DMS114 treated with DMSO at 0.1 percent for 48 hours (cell line): ENCODE data around the gene FRAT1.

Experiments used
- DNase-seq: peaks from one replicate; lab custom pipeline; 2025; ENCODE audit not compliant: unreplicated experiment; lab: John Stamatoyannopoulos, UW

The FRAT1 gene

DNA sequence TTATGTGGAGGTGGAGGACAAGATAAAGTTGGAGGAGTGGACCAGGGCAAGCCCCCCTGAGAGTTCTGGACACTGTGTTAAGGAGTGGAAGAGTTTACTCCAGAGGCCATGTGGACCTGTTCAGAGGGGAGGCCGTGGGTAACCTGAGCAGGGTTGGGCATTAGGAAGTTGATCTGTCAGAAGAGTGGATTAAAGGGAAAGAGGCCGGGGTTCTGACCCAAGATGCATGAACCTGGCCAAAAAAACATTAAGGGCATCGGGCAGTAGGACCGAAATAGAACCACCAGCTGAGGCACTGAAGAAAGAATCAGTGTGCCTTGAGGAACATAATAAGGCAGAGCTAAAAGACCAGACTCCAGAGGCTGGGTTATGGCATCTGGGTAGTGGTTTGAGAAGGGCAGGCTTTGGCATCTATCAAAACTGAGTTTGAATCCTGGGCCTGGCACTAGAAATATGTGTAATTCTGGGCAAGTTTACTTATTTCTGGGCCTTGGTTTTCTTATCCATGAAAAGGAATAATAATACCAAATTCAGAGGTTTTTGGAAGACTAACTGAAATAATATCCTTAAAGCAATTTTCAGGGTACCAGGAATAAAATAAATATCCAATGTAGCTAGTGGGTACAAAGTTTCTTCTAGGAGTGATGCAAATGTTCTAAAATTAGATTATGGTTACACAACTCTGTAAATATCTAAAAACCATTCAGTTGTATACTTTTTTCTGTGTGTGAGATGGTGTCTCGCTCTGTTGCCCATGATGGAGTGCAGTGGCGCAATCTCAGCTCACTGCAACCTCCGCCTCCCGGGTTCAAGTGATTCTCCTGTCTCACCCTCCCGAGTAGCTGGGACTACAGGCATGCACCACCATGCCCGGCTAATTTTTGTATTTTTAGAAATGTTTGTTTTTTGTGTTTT is 10.9 kb upstream of the FRAT1 start:
- DNase-seq: no peak

DNA sequence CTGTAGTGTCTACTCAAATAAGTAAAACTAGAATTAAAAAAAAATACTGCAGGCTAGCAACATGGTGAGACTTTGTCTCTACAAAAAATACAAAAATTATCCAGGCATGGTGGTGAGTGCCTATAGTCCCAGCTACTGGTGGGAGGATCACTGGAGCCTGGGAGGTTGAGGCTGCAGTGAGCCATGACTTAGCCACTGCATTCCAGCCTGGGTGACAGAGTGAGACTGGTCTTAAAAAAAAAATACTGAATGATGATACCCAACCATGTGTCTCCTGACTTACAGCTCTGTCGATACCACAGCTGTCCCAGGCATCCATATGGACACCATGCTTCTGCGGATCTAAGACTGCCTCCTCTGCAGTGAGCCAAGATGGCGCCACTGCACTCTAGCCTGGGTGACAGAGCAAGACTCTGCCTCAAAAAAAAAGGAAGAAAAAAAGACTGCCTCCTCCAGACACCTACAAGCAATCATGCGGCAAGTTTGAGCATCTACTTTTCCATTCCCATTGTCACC is 7.9 kb upstream of the FRAT1 start:
- no peak for DNase-seq

- DNase-seq: no peak
These were observed 6.2 kb upstream of the FRAT1 start for GRCh38 chr10:97312897-97313296.

GRCh38 chr10:97314671-97315070 is 4.4 kb upstream of the FRAT1 start:
- DNase-seq: no peak

DNA sequence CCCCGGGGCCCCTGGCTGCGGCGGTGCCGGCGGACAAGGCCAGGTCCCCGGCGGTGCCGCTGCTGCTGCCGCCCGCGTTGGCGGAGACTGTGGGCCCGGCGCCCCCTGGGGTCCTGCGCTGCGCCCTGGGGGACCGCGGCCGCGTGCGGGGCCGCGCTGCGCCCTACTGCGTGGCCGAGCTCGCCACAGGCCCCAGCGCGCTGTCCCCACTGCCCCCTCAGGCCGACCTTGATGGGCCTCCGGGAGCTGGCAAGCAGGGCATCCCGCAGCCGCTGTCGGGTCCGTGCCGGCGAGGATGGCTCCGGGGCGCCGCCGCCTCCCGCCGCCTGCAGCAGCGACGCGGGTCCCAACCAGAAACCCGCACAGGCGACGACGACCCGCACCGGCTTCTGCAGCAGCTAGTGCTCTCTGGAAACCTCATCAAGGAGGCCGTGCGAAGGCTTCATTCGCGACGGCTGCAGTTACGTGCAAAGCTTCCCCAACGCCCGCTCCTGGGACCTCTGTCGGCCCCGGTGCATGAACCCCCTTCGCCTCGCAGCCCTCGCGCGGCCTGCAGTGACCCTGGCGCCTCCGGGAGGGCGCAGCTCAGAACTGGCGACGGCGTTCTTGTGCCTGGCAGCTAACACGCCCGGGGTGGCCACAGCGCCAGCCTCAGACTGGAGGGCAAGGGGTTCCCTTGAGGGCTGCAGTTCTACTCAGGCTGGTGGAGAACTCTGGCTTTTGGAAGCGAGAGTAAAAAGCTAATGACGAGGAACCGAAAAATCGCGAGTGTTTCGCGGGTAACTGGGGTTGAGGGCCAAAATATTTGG is 804 bp downstream of the FRAT1 start:
- DNase-seq: no peak

DNA sequence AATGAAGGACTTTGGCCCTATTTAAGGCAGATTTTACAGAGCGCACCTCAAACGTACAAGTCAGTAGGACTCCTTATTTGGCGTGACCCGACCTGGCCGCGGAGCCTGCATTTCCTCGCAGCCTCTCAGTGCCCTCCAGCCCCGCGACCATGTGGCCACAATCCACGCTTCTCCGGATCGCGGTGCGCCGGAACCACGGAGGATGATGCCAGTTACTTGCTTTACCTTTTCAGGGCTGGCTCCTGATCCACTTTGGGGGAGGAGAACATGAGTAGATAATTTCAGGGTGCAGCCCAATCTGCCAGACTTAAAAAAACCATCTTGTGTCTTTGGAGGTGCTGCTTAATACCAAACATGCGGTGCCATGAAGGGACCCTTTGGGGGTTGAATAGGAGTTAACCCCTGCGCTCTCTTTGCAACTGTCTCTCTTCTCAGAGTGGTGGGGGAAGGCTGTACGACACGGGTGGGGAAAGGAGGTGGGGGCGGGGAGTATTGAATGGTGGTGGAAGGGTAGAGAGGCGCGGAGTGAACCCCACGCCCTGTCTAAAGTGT is 1.5 kb downstream of the FRAT1 start:
- no peak for DNase-seq

GRCh38 chr10:97321032-97321803 is 2.1 kb downstream of the FRAT1 start:
- no peak for DNase-seq

DNA sequence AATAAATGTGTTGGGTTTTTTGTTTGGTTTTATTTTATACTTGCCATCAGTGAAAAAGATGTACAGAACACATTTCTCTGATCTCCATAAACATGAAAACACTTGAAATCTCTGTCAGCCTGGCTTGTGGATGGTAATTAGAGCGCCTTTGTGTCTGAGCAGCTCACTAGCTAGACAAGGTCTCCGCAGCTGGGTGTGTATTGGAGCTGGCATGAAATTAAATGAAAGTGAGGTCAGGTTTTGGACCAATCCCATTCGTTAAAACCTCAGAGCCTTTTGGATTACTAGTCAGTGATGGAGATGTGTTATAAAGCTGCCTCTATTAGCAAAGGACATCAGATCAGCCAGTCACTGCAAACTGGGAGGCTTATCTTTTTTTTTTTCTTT is 2.7 kb downstream of the FRAT1 start:
- DNase-seq: no peak

DNA sequence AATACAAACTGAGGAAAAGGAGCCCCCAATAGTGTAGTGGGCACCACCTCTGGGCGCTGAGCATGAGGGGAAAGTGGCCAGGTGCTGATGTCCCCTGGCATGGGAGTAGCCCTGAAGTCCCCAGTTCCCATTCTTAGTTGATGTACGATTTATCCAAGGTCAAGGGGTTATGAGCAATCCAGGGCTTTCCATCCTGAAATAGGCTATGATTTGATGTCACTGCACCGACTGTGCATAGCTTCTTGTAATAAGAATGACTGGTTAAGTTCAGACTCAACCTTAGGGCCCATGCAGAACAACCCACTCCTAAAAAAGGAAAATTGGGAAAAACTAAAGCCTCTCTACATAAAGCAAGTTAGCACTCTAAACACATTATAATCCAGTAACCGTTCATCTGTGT is 4.4 kb downstream of the FRAT1 start:
- DNase-seq: no peak

DNA sequence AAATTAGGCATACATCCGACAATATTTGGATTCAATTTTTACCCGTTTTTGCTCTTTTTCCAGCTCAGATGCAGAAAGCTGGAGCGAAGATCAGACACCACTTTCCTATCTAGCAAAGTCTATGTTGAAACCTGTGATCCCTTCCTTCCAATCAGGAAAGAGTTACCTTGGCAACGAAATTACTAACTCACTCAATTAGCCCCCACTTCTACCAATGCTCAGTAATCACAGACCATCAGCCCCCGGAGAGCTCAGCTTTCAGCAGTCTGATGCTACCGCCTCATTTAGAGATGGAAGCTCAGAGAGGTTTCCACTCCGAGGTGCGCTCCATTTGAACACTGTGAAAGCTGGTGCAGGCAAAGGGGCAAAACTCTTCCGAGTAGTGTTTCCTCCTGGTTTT is 6.7 kb downstream of the FRAT1 start:
- DNase-seq: no peak

DNA sequence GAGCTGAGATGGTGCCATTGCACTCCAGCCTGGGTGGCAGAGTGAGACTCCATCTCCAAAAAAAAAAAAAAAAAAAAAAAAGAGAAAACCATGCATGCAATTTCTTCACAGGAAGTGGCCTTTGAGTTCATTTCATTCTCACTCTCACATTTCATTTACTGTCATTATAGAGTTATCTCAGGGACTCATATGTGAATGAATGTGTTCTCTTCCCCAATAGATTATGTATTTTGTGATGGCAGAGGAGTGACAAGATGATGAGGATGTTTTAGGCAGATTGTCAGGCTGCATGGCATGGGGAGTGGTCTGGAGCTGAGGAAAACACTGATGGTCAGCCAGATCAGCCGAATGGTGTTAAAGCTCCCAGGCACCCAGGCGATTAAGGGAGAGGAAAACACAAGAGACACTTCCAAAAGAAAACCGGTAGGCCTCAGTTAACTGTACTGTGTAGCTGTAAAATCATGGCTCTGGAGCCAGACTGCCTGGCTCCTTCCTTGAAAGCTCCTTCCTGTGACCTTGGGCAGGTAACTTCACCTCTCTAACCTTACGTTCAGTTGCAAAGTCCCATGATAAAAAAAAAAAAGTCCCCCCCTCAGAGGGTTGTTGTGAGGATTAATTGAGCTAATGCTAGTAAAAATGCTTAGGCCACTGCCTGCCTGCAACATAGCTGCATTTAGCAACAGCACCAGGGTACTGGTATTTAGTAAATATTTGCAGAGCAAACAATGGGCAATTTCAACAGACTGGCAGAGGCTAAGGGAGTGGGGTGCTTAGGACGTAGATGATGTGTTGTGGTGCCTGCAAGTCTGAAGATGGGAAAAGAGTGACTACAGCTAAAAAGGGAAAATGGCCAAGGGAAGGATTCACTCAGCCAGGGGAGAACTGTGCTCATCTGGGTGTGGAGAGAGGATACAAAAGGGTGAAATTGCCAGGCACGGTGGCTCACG is 8.6 kb downstream of the FRAT1 start:
- no peak for DNase-seq

- no peak for DNase-seq
These were observed 9.8 kb downstream of the FRAT1 start for GRCh38 chr10:97328646-97329453.

DNA sequence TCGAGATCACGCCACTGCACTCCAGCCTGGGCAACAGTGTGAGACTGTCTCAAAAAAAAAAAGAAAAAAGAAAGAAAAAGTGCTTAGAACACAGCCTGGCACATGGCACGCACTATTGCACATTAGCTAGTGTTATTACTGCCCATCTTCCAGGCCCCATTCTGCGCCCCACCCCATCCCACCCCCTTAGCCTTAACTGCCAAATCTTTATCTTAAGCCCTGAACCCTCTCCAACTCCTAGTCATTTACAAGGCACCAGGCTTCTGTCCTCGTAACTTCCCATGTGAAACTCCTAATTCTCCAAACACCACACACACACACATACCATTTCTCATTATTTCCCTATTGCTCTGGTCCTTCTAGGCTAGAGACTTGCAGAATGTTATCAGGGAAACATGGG is 10.7 kb downstream of the FRAT1 start:
- DNase-seq: no peak

DNA sequence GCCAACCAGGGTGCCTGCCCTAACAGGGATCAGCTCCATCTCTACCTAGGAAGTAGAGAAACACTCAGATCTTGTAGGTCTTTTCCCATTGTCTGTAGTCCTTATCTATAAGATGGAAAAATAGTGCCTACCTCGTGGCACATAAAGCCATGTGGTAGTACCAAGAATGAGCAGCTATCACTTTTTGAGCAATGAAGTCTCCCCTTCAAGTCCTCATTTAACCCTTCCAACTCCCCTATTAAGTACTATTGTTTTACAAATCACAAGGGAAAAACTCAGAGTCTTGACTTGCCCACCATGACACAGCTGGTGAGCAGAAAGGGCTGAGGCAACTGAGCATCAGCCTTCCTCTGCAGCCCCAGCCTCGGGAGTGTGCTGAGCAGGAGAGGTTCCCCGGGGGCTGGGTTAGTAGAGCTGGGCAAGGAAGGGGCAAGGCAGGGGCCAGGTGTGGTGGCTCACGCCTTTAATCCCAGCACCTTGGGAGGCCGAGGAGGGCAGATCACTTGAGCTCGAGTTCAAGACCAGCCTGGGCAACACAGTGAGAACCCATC is 12.2 kb downstream of the FRAT1 start:
- no peak for DNase-seq

GRCh38 chr10:97332591-97333350 is 13.7 kb downstream of the FRAT1 start:
- peak; percentile 67 for DNase-seq

DNA sequence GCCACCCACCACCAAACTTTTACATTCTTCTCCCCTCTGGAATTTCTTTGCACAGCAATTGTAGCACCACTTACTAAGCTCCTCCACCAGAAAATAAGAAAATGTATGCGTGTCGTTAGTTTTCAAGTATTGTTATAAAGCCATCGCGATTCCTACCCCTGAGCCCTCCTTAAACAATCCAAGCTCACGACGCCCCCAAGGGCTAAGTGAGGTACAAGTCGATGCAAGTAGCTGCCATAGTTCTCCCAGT is 14.2 kb downstream of the FRAT1 start:
- DNase-seq: peak; percentile 58

- no peak for DNase-seq
These were observed 14.7 kb downstream of the FRAT1 start for GRCh38 chr10:97333601-97334369.
